Right ventricle myocardium inferior (tissue), 1 donor: ENCODE data around the gene ZNF358. TPM values are rescaled to one million over a fixed set of nuclear protein-coding genes. Genes with fewer than 3 reads are reported as not detected.

Experiments
- ATAC-seq: fragments of 200-7000 bp; cut with Tn5 transposase; one replicate; pipeline ENCODE4 v1.9.1; 2020; ENCODE audit warnings: mild to moderate bottlenecking, moderate library complexity
- DNase-seq: peaks from one replicate; pipeline ENCODE4 v3.0.0; 2021; ENCODE audit errors: missing footprints
- intact Hi-C: fragments of 100-400 bp; cut with DNase I; formaldehyde crosslinking; loops from one replicate; pipeline ENCODE4 v1.11.0; 2022
- long read RNA-seq: library from polyadenylated mRNA; unstranded; transcript quantifications from one replicate; pipeline ENCODE4 v2.0.0, GENCODE V29; 2021
- total RNA-seq: library from RNA; stranded (reverse); fragmentation: NEBNext Ultra II Directional; extraction: Animal tissue kit (Norgen Biotek cat#: 25700); gene quantifications from one replicate; pipeline ENCODE4 v1.2.1, GENCODE V29; 2021
- donor health status: DM: no; HTN: yes; CAD: no; lungs with severe emphysema.

Gene ZNF358
- total RNA-seq = 89.6 TPM
- long read RNA-seq, transcript ZNF358-202 (2 exons, 1,954 nt) = major isoform, 43 of 71 reads
- long read RNA-seq, partial matches to known transcripts = 26 of 71 reads
- long read RNA-seq, other reads (novel, unspliced or antisense) = 2 of 71 reads

DNA sequence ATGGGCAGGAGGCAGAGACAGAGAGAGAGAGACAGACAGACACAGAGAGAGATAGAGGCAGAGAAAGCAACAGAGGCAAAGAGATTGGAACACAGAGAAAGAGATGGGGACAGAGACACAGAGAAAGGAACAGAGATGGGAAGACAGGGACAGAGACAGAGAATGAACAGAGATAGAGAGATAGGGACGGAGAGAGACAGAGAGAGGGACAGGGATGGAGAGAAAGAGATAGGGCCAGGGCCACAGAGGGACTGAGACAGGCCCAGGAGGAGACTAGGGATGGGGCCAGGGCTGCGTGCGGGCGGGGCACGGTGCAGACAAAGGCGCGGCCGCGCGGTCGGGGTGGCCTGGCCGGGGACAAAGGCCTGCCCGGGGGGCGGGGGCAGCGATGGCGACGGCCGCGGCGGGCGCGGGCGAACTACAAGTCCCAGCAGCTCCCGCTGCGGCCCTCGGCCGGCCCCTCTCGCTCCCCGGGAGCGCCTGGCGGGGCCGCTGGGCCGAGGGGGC is at the start of gene ZNF358:
Gene ZNF358, plus strand, starts transcription at position 459 of the 507 bp plus-strand sequence. CDS start 3,140 bp downstream, outside the sequence.
- intact Hi-C loops = loop anchor here (5.0 kb wide), 1 partner anchor 118 kb away; no protein-coding TSS in a partner anchor
- DNase-seq = peak; percentile 89
- ATAC-seq = peak; percentile 85

DNA sequence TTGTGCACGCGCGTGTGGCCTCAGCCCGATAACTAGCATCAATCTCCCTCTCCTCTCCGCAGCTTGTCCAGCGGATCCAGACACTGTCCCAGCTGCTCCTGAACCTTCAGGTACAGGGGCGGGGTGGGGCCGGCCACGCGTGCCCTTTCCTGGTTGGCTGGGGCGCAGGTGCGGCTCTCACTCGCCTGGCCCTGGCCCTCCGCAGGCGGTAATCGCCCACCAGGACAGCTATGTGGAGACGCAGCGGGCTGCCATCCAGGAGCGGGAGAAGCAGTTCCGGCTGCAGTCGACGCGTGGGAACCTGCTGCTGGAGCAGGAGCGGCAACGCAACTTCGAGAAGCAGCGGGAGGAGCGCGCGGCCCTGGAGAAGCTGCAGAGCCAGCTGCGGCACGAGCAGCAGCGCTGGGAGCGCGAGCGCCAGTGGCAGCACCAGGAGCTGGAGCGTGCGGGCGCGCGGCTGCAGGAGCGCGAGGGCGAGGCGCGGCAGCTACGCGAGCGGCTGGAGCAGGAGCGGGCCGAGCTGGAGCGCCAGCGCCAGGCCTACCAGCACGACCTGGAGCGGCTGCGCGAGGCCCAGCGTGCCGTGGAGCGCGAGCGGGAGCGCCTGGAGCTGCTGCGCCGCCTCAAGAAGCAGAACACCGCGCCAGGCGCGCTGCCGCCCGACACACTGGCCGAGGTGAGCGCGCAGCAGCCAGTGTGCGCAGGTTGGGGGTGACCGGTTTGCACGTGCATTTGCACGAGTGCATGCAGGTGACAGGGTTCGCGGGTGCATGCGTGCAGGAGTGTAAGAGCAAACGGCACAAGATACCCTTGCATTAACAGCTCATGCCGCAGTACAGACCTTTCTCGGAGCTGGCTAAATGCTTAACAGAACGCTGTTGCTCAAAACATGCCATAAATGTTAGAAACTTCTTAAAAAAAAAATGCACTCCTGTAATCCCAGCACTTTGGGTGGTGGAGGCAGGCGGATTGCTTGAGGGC is 48.6 kb upstream of the ZNF358 start:
- DNase-seq = no peak
- intact Hi-C loops = no loop called here
- no peak for ATAC-seq

DNA sequence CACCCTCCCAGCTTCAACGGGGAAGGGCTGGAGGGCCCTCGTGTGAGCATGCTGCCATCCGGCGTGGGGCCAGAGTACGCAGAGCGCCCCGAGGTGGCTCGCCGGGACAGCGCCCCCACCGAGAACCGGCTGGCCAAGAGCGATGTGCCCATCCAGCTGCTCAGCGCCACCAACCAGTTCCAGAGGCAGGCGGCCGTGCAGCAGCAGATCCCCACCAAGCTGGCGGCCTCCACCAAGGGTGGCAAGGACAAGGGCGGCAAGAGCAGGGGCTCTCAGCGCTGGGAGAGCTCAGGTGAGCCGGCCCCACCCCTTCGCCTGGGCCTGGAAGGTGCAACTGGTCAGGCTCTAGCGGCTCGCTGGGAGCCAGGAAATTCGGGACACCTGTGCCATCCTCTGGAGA is 47.1 kb upstream of the ZNF358 start:
- intact Hi-C loops = no loop called here
- no peak for DNase-seq
- ATAC-seq = no peak

DNA sequence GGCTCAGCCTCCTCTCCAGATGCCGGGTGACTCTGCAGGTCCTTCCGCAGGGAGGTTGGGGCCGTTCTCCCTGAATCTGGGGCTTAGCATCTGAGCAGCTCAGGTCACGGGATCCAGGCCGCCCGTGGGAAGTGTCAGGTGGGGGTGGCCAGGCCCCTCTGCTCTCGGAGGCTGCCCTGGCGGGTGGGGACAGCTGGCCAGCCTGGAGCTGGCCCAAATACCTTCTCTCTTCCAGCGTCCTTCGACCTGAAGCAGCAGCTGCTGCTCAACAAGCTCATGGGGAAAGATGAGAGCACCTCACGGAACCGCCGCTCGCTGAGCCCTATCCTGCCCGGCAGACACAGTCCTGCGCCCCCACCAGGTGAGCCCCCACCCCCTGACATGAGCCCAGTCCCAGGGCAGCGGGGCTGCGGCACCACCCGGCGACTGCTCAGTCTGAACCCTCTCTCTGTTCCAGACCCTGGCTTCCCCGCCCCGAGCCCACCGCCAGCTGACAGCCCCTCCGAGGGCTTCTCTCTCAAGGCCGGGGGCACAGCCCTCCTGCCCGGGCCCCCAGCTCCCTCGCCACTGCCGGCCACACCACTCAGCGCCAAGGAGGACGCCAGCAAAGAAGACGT is 46.1 kb upstream of the ZNF358 start:
- DNase-seq = no peak

DNA sequence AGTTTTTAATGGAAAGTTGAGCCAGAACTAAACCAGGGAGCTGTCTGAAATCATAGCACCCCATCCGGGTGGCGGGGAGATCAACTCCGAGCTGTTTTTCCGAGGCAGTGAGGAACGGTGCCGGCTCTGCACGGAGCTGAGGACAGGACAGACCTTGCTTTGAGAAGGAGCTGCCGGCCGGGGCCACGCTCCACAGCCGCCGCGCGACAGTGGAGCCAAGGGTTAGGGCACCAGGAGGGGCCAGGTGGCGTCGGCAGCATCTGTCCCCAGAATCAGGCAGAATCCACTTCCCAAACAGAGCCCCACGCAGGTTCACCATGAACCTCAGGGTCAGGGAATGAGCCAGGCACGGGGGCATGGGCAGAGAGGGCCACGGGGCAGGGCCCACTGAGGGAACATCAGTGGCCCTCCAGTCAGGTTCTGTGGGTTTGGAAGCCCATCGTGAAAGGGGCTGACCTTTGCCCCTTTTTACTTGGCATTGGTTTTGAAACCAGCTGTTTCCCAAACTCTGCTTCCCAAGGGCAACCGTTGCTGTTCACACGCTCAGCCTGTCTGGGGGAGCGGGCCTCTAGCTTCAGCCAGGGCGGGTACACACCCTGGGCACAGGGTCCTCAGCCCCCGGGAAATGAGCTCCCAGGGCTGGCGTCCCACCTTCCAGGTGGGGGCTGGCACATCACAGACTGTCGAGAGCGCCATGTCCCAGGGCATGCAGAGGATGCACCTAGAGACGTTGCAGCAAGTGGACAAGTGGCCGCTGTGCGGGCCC is 45.2 kb upstream of the ZNF358 start:
- intact Hi-C loops = no loop called here

More for the DNA sequence above, 46.1 kb upstream of the ZNF358 start:
- intact Hi-C loops = no loop called here
- ATAC-seq = no peak

DNA sequence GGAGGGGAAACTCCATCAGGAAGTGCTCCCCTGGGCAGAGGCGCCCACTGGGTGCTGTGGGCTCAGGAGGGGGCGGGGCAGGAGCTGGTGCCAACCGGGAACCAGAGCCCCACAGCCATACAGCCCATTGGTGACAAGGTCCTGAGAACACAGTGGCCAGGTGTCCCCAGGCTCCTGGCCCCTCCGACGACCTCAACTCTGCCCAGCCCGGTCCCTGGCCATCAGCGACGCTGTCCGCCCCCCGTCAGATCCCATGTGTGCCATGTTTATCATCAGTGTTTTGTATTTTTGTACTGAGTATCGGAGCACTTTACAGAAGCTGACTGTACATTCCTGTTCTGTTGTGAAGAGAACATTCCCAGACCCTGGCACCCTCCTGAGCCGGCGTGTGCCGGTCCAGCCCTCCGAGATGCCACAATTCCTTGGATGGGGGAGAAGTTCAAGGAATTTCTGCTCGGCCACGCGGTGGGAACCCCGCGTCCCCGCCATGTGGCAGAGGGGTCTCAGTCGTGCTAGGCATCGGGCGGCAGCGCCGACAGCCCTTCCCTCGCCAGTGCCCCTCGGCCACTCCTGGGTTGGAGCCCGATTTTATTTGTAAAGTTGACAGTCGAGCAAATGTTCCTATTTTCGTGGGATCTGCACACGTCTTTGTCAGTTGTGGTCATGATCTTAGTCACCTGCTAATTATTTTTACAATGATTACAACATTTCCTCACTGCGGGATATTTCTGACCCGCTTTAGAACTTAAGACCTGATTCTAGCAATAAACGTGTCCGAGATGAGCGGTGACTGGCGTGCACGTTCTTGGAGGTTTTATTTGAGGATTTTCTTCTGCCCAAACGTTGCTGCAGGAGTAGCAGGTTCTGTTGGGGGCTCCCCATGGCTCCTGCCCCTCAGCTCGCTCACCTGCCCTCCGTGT is 43.9 kb upstream of the ZNF358 start:
- ATAC-seq (no peak), DNase-seq (no peak)
- intact Hi-C loops = no loop called here

More for the DNA sequence above, 45.2 kb upstream of the ZNF358 start:
- DNase-seq (no peak), ATAC-seq (no peak)

DNA sequence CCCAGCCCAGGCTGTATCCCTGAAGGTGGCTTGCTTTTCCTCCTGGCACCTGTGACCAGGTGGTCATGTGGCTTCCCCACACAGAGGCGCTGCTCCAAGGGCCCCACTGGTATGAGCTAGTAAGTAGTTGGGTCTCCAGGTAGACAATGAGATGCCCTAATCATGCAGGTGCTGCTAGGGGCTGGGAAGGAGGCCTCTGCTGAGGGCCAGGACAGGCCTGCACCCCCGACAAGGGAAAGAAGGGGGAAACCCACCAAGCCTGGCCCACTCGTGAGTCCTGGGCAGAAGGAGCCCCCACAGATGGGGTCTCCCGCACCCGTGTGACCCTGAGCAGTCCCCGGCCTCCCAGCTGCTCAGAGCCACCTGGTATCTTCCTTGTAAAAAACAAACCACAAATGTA is 40.2 kb upstream of the ZNF358 start:
- intact Hi-C loops = no loop called here
- ATAC-seq (no peak), DNase-seq (no peak)

DNA sequence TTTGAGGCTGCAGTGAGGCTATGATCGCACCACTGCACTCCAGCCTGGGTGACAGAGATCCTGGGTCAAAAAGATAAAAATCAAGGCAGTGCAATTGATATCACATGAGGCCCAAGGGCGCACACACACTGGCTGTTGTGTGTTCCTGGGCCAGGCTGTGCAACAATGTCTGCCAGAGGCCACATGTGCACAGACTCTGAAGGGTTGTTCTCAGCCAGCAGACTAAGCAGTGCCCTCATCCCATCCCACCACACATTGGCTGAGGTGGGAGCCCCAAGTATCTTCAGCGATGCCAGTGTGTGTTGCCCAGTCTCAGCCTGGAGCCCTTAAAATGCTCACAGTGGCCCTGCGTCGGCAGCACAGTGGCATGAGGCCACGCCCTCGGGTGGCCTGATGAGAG is 39.7 kb upstream of the ZNF358 start:
- intact Hi-C loops = no loop called here
- ATAC-seq (no peak), DNase-seq (no peak)

DNA sequence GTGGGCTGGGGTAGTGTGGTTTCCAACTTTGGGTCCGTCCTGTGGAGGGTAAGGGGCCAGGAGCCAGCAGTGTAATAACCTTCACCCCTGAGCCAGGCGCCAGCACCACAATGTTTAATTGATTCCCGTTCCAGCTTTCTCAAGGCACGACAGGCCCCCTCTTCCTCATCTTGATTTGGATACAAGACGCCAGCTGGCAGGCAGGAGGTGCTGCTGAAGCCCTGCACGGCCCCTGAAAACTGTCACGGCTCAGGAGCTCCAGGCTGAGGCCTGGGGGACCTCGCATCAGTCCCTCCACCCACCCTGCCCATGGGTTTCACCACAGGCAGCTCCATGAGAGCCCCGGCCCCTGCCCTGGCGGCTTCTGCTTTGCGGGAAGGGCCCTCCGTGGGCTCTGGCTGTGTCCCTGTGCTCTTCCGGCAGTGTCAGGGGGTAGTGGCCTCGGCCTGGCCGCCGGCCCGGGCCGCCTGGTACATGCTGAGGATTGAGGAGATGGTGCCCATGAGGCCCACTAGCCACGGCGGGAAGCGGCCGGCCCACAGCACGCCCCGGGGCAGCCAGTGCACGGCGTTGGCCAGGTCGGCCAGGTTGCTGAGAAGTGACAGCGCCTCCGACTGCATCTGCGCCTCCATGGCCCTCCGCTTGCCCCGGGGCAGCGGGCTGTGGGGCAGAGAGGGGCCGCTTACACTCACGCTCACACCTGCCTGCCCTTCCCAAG is 39.0 kb upstream of the ZNF358 start:
- intact Hi-C loops = no loop called here

DNA sequence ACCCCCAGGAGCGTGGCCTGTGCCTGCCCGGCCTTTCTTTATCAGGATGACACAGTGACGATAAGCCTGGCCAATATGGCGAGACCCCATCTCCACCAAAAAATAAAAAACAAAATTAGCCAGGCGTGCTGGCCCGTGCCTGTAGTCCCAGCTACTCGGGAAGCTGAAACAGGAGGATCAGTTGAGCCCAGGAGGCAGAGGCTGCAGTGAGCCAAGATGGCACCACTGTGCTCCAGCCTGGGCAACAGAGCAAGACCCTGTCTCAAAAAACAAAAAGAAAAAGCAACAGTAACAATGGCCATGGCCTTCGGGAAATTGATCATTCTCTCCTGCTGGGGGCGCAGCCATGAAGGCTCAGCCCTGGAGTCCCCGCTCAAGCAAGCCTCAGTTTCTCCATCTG is 38.1 kb upstream of the ZNF358 start:
- ATAC-seq (no peak), DNase-seq (no peak)
- intact Hi-C loops = no loop called here

More for the DNA sequence above, 39.0 kb upstream of the ZNF358 start:
- ATAC-seq (no peak), DNase-seq (no peak)

DNA sequence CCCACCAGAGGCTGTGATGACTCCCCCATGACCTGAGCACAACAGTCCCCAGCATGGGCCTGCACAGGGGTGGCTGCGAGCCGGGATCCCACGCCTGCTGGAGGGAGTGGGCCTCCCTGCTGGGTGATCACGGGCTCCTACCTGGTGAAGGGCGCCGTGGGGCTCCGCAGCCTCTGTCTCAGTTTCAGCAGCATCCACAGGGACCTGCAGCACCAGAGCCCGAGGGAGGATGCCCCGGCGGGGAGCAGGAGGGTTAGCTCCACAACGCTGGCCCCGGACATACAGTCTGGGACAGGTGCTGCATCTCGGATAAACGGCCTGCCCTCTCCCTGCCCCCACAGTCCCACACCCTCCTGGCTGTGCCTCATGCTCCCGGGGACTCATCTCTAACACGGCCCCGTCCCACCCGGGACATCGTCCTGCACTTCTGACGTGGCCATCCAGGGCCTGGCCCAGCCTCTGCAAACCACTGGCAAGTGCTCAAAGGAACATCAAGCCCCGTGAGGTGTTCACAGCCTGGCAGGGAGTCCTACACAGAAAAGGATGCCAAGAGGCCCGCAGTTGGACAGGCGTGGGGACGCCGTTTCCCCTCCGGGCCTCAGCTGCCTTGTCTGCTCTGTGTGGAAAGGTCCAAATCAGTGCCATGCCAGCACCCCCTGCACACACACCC is 37.6 kb upstream of the ZNF358 start:
- intact Hi-C loops = no loop called here
- ATAC-seq = peak; percentile 23
- DNase-seq = no peak

DNA sequence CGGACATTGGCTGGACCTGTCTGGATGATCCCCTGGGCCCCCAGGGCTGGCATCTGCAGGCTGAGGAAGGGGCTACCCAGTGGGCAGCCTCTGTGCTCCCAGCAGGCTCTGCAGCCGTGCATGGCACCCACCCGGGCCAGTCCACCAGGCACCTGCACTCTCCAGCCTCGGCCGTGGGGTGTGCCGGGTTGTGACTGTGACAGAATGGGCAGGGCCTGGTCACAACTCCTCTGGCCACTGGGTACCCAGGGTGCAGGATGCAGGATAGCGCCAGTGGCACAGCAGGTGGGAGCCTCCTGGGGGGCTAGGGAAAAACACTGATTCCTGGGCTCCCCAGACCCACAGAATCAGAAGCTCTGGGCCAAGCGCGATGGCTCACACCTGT is 37.1 kb upstream of the ZNF358 start:
- no peak for ATAC-seq
- intact Hi-C loops = no loop called here
- DNase-seq = no peak

DNA sequence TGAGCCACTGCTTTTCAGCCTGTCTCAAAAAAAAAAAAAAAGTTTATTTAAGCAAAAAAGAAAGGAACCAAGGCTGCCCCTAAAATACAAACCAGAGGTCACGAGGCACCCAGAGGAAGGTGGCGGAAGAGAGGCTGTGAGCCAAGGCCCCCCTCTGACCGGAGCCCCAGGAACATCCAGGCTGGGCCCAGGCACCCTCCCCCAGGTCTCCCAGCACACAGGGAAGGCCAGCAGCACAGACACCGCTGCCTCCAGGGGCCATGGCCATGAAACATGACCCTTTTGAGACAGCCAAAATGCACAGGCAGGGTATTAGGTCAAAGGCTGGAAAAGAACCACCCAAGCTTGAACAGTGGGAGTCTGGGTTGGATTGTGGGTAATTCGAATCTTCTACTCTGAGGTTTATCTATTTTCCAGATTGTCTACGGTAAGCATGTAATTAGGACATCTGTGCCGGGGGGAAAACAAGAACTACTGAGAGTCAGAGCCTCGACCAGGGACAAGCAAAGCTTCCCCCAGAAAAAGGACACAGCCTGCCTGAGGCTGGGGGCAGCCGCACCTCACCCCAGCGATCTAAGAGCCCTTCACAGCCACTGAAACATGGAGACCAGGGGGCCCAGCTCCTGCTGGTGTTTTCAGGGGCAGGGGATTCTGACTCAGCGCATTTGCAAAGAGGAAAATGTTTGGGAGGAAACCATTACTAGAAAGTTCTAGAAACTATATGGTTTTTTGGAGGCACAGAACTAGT is 35.5 kb upstream of the ZNF358 start:
- DNase-seq (no peak), ATAC-seq (no peak)
- intact Hi-C loops = no loop called here

DNA sequence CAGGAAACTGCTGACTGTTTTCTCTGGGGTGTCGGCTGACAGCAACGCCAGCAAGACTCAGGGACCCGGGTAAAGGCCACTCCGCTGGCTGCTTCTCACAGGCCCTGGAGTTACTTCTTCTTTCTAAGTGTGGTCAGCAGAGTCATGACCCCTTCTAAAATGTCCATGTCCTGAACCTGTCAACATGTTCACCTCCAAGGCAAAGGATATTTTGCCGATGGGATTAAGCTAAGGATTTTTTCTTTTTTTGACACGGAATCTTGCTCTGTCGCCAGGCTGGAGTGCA is 35.0 kb upstream of the ZNF358 start:
- intact Hi-C loops = no loop called here
- ATAC-seq = no peak
- DNase-seq = no peak

DNA sequence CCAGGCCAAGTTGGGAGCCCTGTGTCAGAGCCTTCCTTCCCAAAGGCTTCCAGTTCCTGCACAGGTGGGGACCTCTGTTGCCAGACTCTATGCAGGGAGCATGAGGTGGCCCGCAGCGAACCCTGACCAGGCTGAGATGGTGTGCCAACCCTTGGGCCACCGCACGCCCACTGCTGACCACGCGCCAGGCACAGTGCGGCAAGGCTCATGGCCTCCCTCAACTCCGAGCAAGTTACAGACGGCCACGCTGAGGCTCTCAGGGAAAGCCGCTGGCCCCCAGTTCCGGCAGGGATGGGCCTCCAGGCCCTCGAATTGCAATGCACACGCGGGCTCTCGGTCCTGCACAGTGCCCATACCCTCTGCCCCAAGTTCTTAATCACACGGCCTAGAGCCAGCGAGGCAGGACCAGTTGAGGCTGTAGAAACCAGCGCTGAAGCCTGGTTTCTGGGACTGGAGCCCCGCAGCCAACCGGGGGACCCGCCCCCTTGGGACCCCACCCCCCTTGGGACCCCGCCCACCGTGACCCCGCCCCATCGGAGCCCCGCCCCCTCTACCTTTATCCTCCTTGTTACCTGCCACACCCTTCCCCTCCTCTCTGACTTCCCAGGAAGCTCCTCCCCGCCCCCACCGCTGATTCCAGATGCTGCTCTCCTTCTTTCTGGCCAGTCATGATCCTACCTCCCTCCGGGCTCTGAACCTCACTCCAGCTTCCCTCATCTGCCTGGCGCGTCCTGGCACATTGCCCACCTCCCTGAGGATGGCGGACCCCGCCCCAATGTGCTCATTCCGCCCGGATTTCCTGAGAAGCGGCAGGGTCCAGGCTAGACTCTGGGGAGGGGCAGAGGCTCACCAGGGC is 33.1 kb upstream of the ZNF358 start:
- DNase-seq (no peak), ATAC-seq (no peak)
- intact Hi-C loops = no loop called here
